Body of pancreas (tissue), 4 donors: Measurements from ENCODE around the gene PAPPA.

ENCODE experiments used
- POLR2A ChIP-seq, 3 donors: fragments of 450-650 bp; IDR thresholded peaks; one replicate each; pipeline ENCODE4 v1.6.1; 2016; ENCODE audit warnings: antibody characterized with exemption in 3 of 3, mild to moderate bottlenecking in 2 of 3
- TF ChIP-seq, protein P1 (sequence below), 7 experiments: fragments of 450-650 bp in 4 of 7; fragments of 200-600 bp in 3 of 7; sonication (generic) in 3 of 7; IDR thresholded peaks; one replicate each; pipeline ENCODE4 v1.5.1; 2016 to 2019; ENCODE audit warnings: antibody characterized with exemption in 7 of 7

DNA sequence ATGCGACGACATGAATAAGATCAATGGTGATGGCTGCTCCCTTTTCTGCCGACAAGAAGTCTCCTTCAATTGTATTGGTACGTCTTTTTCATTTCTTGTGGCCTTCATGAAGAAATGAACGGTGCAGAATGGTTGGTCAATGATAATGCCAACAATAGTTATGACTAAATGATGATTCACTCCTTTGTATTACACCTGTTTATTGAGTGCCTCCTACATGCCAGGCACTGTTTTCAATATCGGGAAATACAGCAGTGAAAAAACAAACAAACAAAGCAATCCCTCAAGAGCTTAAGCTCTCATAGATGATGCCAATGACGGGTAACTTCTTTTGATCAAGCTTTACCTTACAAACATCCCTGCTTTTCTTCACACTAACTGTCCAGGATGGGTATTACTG, 117.7 kb downstream of the PAPPA start:
- no peak for TF ChIP-seq POLR2A (IDR thresholded peaks at IDR 0.05)
- TF ChIP-seq, protein P1, sequence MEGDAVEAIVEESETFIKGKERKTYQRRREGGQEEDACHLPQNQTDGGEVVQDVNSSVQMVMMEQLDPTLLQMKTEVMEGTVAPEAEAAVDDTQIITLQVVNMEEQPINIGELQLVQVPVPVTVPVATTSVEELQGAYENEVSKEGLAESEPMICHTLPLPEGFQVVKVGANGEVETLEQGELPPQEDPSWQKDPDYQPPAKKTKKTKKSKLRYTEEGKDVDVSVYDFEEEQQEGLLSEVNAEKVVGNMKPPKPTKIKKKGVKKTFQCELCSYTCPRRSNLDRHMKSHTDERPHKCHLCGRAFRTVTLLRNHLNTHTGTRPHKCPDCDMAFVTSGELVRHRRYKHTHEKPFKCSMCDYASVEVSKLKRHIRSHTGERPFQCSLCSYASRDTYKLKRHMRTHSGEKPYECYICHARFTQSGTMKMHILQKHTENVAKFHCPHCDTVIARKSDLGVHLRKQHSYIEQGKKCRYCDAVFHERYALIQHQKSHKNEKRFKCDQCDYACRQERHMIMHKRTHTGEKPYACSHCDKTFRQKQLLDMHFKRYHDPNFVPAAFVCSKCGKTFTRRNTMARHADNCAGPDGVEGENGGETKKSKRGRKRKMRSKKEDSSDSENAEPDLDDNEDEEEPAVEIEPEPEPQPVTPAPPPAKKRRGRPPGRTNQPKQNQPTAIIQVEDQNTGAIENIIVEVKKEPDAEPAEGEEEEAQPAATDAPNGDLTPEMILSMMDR (IDR thresholded peaks at IDR 0.05) = no peak
